Osteoblast (primary cell): ENCODE data around the gene NMRAL1. TPM values are rescaled to one million over a fixed set of nuclear protein-coding genes. Genes with fewer than 3 reads are reported as not detected.

ENCODE experiments used
- DNase-seq: peaks from one replicate; pipeline ENCODE4 v3.0.0; 2011; ENCODE audit warnings: low spot score, mixed read lengths; ENCODE audit not compliant: insufficient read length; ENCODE audit errors: missing footprints
- H2AFZ ChIP-seq: 2 replicates; pipeline ENCODE4 v1.6.0; 2011; ENCODE audit warnings: mild to moderate bottlenecking, low read length
- H3K27ac ChIP-seq: 2 replicates; pipeline ENCODE4 v1.5.1; 2011; ENCODE audit warnings: mild to moderate bottlenecking, low read depth, low read length, moderate library complexity
- H3K27me3 ChIP-seq: 2 replicates; pipeline ENCODE4 v1.6.0; 2012; ENCODE audit warnings: mild to moderate bottlenecking, control low read depth, inconsistent platforms, low read length, moderate library complexity; ENCODE audit not compliant: insufficient read depth
- H3K36me3 ChIP-seq: 2 replicates; pipeline ENCODE4 v1.5.1; 2011; ENCODE audit warnings: mild to moderate bottlenecking, low read length, control low read depth, moderate library complexity; ENCODE audit not compliant: insufficient read depth
- H3K4me1 ChIP-seq: 2 replicates; pipeline ENCODE4 v1.5.1; 2011; ENCODE audit warnings: mild to moderate bottlenecking, low read length, control low read depth, moderate library complexity; ENCODE audit not compliant: insufficient read depth
- H3K4me2 ChIP-seq: 2 replicates; pipeline ENCODE4 v1.6.0; 2011; ENCODE audit warnings: mild to moderate bottlenecking, low read length; ENCODE audit not compliant: insufficient read depth
- H3K4me3 ChIP-seq: fragments of 200-600 bp; sonication (generic); 3 replicates; pipeline ENCODE4 v1.5.1; 2012; ENCODE audit warnings: mild to moderate bottlenecking, low read length, inconsistent platforms; ENCODE audit not compliant: insufficient read depth
- H3K79me2 ChIP-seq: 2 replicates; pipeline ENCODE4 v1.6.0; 2012; ENCODE audit warnings: mild to moderate bottlenecking, low read length, control low read depth, inconsistent platforms; ENCODE audit not compliant: insufficient read depth
- H3K9me3 ChIP-seq: 2 replicates; pipeline ENCODE4 v1.5.1; 2011; ENCODE audit warnings: low read depth, low read length, control low read depth
- H4K20me1 ChIP-seq: 2 replicates; pipeline ENCODE4 v1.6.0; 2012; ENCODE audit warnings: mild to moderate bottlenecking, low read length, control low read depth; ENCODE audit not compliant: insufficient read depth
- total RNA-seq: library from RNA; depleted of rRNA; stranded (reverse); fragments of >200 nt; gene quantifications from 2 replicates; pipeline ENCODE4 v1.2.3, GENCODE V29; 2012
- TF ChIP-seq, protein P1 (sequence below): IDR thresholded peaks from 2 replicates; pipeline ENCODE4 v1.5.1; 2011; ENCODE audit warnings: mild to moderate bottlenecking, low read depth, low read length, moderate library complexity; ENCODE audit errors: extremely low read depth

The NMRAL1 gene
- total RNA-seq, 1 donor: 90.5 TPM

DNA sequence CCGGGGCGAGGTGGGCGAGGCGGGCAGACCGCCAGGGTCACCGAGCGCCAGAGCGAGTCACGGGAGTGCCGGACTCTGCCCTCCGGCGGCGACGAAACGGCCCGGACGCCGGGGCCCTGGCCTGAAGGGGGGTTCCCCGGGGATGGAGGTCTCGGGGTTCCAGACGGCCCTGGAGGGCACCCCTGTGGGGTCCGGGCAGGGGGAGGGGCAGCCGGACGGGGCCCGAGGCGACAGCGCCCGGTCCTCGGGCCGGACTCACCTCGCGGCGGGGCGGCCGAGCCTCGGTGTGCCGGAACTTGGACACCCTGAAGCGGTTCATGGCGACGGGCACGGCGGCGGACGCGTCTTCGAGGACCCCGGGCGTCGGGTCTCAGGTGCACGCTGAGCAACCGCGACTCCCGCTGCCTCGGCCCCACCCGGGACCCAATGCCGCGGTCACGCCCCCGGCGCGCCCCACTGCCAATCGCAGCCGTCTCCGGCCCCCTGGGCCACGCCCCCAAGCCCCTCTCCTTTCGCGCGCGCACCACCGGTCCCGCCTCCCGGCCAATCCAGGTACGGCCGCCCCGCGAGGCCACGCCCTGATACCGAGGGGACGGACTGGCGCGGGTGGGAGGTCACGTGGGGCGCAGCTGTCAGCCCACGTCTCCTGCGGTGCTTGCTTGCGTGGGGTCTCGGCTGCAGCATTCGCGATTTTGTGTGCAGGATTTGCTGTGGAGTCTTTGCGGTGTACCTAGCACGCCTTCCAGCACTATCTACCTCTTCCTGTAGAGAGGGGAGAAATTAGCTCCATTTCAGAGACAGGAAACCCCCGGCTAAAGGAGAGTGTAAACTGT is 58.0 kb downstream of the NMRAL1 start, which contains the start of gene CORO7:
Gene CORO7 (minus strand): TSS at position 397 of the 833 bp plus-strand sequence. CDS start 78 bp downstream, at position 319.
- no peaks in the 10 kb centered on the region for H3K36me3 ChIP-seq
- DNase-seq: peak; percentile 99

DNA sequence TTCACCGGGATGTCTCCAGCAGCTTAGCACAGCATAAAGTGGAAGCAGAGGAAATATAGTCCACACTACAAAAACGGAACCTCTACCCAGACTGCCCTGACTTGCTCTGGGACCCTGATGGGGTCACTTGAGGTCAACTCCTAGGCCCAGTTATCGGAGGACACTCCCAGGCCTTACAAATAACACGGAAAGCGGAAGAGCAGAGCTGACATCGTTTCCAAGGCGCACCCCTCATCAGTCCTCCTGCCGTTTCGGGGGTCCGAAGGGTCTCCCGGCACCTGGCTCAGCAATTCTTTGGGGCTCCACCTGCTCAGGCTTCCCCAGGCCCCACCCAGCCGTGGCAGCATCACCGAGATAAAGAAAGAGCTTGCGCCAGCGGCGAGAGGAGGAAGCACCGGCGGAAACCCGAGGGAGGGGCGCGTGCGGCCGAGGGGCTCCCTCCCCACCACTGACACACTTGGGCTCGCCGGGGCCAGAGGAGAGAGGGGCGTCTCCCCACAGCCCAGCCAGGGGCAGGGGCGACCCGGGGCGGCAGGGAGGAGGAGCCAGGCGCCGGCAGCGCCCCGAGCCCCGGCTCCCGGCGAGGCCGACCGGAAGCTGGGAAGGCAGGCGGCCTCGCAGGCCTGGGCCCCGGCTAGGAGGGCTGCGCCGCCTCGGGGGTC is 58.8 kb downstream of the NMRAL1 start:
- Histone ChIP-seq H4K20me1 (peaks cover 20% of the 10 kb centered on the region), H3K4me2 (peak overlapping the region; percentile 98), H3K4me1 (peaks cover 15% of the 10 kb centered on the region), H3K4me3 (peak overlapping the region; percentile 85), H3K27me3 (no peaks in the 10 kb centered on the region), H2AFZ (peak overlapping the region; percentile 93), H3K36me3 (no peaks in the 10 kb centered on the region), H3K27ac (peak overlapping the region; percentile 45), H3K9me3 (no peaks in the 10 kb centered on the region), H3K79me2 (peaks cover 37% of the 10 kb centered on the region)
- TF ChIP-seq, protein P1, sequence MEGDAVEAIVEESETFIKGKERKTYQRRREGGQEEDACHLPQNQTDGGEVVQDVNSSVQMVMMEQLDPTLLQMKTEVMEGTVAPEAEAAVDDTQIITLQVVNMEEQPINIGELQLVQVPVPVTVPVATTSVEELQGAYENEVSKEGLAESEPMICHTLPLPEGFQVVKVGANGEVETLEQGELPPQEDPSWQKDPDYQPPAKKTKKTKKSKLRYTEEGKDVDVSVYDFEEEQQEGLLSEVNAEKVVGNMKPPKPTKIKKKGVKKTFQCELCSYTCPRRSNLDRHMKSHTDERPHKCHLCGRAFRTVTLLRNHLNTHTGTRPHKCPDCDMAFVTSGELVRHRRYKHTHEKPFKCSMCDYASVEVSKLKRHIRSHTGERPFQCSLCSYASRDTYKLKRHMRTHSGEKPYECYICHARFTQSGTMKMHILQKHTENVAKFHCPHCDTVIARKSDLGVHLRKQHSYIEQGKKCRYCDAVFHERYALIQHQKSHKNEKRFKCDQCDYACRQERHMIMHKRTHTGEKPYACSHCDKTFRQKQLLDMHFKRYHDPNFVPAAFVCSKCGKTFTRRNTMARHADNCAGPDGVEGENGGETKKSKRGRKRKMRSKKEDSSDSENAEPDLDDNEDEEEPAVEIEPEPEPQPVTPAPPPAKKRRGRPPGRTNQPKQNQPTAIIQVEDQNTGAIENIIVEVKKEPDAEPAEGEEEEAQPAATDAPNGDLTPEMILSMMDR: no peak
- peak; percentile 94 for DNase-seq

More for the DNA sequence above, 58.0 kb downstream of the NMRAL1 start, which contains the start of gene CORO7:
- Histone ChIP-seq H2AFZ (peak within 1 kb of the TSS; percentile 93), H3K27me3 (no peaks in the 10 kb centered on the region), H3K79me2 (peaks cover 37% of the 10 kb centered on the region), H4K20me1 (peaks cover 16% of the 10 kb centered on the region), H3K4me2 (peak within 1 kb of the TSS; percentile 98), H3K27ac (peak within 1 kb of the TSS; percentile 45), H3K4me3 (peak within 1 kb of the TSS; percentile 85), H3K4me1 (peaks cover 11% of the 10 kb centered on the region), H3K9me3 (no peaks in the 10 kb centered on the region)
- TF ChIP-seq, protein P1: no peak

DNA sequence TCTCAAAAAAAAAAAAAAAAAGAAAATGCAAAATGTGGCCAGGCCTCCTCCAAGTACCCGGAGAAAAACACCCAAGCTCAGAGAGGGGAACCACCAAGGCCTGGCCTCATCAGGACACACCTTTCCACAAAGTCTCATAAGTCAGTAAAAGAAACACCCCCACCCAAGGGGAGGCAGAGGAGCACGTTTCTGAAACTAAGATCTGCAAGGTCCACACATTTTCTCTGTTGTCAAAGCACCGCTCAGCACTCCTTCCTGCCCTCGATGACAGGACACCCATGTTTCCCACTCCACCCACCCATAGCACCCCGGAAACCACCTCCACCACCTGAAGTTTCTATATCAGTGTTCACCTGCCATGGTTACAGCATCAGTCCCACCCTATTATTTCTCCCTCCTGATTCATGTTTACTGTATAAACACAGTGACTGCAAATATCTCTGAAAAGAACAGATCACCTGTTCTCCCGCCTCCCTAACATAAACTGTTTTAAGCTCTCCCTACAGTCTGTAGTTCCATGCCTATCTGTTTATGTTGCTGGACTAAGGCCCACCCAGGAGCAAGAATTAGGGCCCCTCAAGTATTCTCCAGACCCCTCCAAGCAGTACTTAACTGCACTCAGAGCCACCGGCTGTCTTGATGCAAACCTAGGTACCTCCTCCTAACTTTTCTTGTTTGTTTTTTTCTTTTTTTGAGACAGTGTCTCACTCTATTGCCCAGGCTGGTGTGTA is 60.1 kb downstream of the NMRAL1 start:
- no peaks in the 10 kb centered on the region for H3K9me3 ChIP-seq
- no peak overlapping the region for H2AFZ ChIP-seq
- H4K20me1 ChIP-seq: peaks cover 33% of the 10 kb centered on the region
- no peak overlapping the region for H3K4me3 ChIP-seq
- H3K4me2 ChIP-seq: no peak overlapping the region
- H3K27me3 ChIP-seq: no peaks in the 10 kb centered on the region
- H3K36me3 ChIP-seq: no peaks in the 10 kb centered on the region
- TF ChIP-seq, protein P1: no peak
- peaks cover 18% of the 10 kb centered on the region for H3K4me1 ChIP-seq
- H3K27ac ChIP-seq: no peak overlapping the region
- peaks cover 41% of the 10 kb centered on the region for H3K79me2 ChIP-seq
- peak; percentile 65 for DNase-seq
